CD4-positive, alpha-beta T cell (primary cell): Measurements from ENCODE around the gene ZNF764. TPM values are rescaled to one million over a fixed set of nuclear protein-coding genes. Genes with fewer than 3 reads are reported as not detected.
"Not testable (repeated sequence)": the region's sequence is repeated elsewhere in the genome, so short reads cannot be mapped to it uniquely, and the experiment has no call there.

Experiments
- ATAC-seq: fragments of 200-7000 bp; cut with Tn5 transposase; one replicate; pipeline ENCODE4 v1.10.0; 2022; ENCODE audit warnings: mild to moderate bottlenecking; ENCODE audit not compliant: poor library complexity
- CTCF ChIA-PET: fragments of 350-600 bp; sonication (Branson Sonifier 250); formaldehyde crosslinking; loops from one replicate; lab custom pipeline; 2021; ENCODE audit warnings: antibody characterized with exemption, inconsistent platforms; lab: Charles Lee
- POLR2A ChIA-PET: fragments of 350-600 bp; sonication (Branson Sonifier 250); formaldehyde crosslinking; loops from one replicate; lab custom pipeline; 2021; ENCODE audit warnings: antibody characterized with exemption, inconsistent platforms; lab: Charles Lee
- DNase-seq, 14 experiments: peaks; one replicate each; pipeline ENCODE4 v3.0.0-alpha.2; 2013 to 2020; ENCODE audit warnings: mixed read lengths in 2 of 14
- H3K27ac ChIP-seq, 2 donors: one replicate each; pipeline versions ENCODE4 v1.5.1 to v1.7.0; 2013; ENCODE audit warnings: low read length in 2 of 2, low read depth in 1 of 2, mild to moderate bottlenecking in 1 of 2
- H3K27me3 ChIP-seq, 2 experiments: 1 replicate in 1 of 2; 2 replicates in 1 of 2; pipeline versions ENCODE4 v1.6.1 to v1.7.0; 2013; ENCODE audit warnings: low read length in 2 of 2, control low read depth in 1 of 2, mild to moderate bottlenecking in 1 of 2, moderate library complexity in 1 of 2; ENCODE audit not compliant: insufficient read depth in 2 of 2, control insufficient read depth in 1 of 2
- H3K36me3 ChIP-seq: one replicate; pipeline ENCODE4 v1.6.1; 2013; ENCODE audit warnings: low read length, control low read depth; ENCODE audit not compliant: insufficient read depth
- H3K4me1 ChIP-seq: one replicate; pipeline ENCODE4 v1.6.1; 2013; ENCODE audit warnings: low read length, control low read depth; ENCODE audit not compliant: insufficient read depth
- H3K4me3 ChIP-seq: one replicate; pipeline ENCODE4 v1.5.1; 2013; ENCODE audit warnings: mild to moderate bottlenecking, low read length, moderate library complexity
- H3K9me3 ChIP-seq, 2 experiments: 1 replicate in 1 of 2; 2 replicates in 1 of 2; pipeline versions ENCODE4 v1.6.1 to v1.7.0; 2013; ENCODE audit warnings: low read length in 2 of 2, mild to moderate bottlenecking in 2 of 2, control low read depth in 1 of 2, moderate library complexity in 1 of 2; ENCODE audit not compliant: control insufficient read depth in 1 of 2, insufficient read depth in 1 of 2
- H3K27ac Mint-ChIP-seq: one replicate; pipeline ENCODE4 v1.8.0; 2020; ENCODE audit warnings: mixed read lengths
- H3K27me3 Mint-ChIP-seq: one replicate; pipeline ENCODE4 v1.8.0; 2021; ENCODE audit warnings: mixed read lengths
- H3K36me3 Mint-ChIP-seq: one replicate; pipeline ENCODE4 v1.8.0; 2021; ENCODE audit warnings: low read depth, mixed read lengths
- H3K4me1 Mint-ChIP-seq: one replicate; pipeline ENCODE4 v1.8.0; 2021; ENCODE audit warnings: low read depth, mixed read lengths
- H3K4me3 Mint-ChIP-seq: one replicate; pipeline ENCODE4 v1.8.0; 2020; ENCODE audit warnings: mild to moderate bottlenecking, mixed read lengths
- H3K9me3 Mint-ChIP-seq: one replicate; pipeline ENCODE4 v1.8.0; 2020; ENCODE audit warnings: mixed read lengths
- CTCF ChIP-seq: fragments of 200-600 bp; IDR thresholded peaks from one replicate; pipeline ENCODE4 v1.8.0; 2022; ENCODE audit warnings: antibody characterized with exemption, mild to moderate bottlenecking
- intact Hi-C, 2 experiments: fragments of 100-400 bp; cut with DNase I in 1 of 2; cut with micrococcal nuclease in 1 of 2; formaldehyde crosslinking; loops; one replicate each; pipeline versions ENCODE4 v1.15.1 to v1.9.0; 2023 to 2025; cut with DNase I, micrococcal nuclease
- total RNA-seq, 174 experiments: library from RNA in 2 of 174; stranded (reverse) in 2 of 174; gene quantifications; one replicate each; pipeline ENCODE4 v1.2.3 and lab custom pipeline; 2021 to 2026

ZNF764 gene
- total RNA-seq, 2 experiments from 2014 or later, result 20.4 to 22.9 TPM

DNA sequence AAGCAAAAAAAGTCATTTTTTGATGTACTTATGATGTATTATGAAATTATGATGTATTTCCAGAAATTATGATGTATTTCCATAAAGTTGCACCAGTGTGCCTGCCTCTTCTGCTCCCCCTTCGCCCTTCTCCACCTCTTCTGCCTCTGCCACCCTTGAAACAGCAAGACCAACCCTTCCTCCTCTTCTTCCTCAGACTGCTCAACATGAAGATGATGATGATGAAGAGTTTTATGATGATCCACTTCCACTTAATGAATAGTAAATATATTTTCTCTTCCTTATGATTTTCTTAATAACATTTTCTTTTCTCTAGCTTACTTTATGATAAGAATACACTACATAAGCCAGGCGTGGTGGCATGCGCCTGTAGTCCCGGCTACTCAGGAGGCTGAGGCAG lies 34.7 kb upstream of the ZNF764 start:
- no peaks in the 10 kb centered on the region for H3K36me3 ChIP-seq
- H3K4me1 Mint-ChIP-seq, result peaks cover 2% of the 10 kb centered on the region
- H3K36me3 Mint-ChIP-seq, result no peaks in the 10 kb centered on the region
- H3K4me3 Mint-ChIP-seq, result no peak overlapping the region
- intact Hi-C loops, result no loop called here
- no peak for TF ChIP-seq CTCF
- H3K4me3 ChIP-seq, result no peak overlapping the region
- H3K4me1 ChIP-seq, result no peaks in the 10 kb centered on the region
- ChIA-PET POLR2A (interaction anchor here (1.7 kb wide), 1 partner anchor 163 kb away, joined by 3 read pairs; the partner anchor contains the start of gene DCTPP1), CTCF (no interaction called here)
- no peak for ATAC-seq
- H3K9me3 ChIP-seq, result no peaks in the 10 kb centered on the region
- H3K27ac Mint-ChIP-seq, result no peak overlapping the region
- H3K27ac ChIP-seq, result no peak overlapping the region
- H3K9me3 Mint-ChIP-seq, result no peaks in the 10 kb centered on the region
- H3K27me3 Mint-ChIP-seq, result no peaks in the 10 kb centered on the region
- DNase-seq, result no peak
- H3K27me3 ChIP-seq, result no peaks in the 10 kb centered on the region

- ATAC-seq, CTCF ChIA-PET: not testable (repeated sequence)
Observed at GRCh38 chr16:30590869-30591268, 32.7 kb upstream of the ZNF764 start.

GRCh38 chr16:30589582-30589981 lies 31.4 kb upstream of the ZNF764 start:
- ATAC-seq, H3K4me3 ChIP-seq, DNase-seq, H3K4me3 Mint-ChIP-seq, H3K36me3 Mint-ChIP-seq, H3K27ac ChIP-seq, CTCF ChIA-PET, intact Hi-C loops, H3K9me3 ChIP-seq, H3K27ac Mint-ChIP-seq, H3K9me3 Mint-ChIP-seq, H3K27me3 Mint-ChIP-seq, H3K27me3 ChIP-seq, H3K36me3 ChIP-seq: not testable (repeated sequence)
- H3K4me1 Mint-ChIP-seq, result peaks cover 18% of the 10 kb centered on the region
- peaks cover 23% of the 10 kb centered on the region for H3K4me1 ChIP-seq
- POLR2A ChIA-PET, result interaction anchor here (1.1 kb wide), 1 partner anchor 18 kb away, joined by 7 read pairs; the partner anchor contains the start of gene ZNF688

More at GRCh38 chr16:30590869-30591268, 32.7 kb upstream of the ZNF764 start:
- H3K4me3 ChIP-seq, H3K27ac Mint-ChIP-seq, H3K4me3 Mint-ChIP-seq, intact Hi-C loops, H3K9me3 ChIP-seq, H3K36me3 Mint-ChIP-seq, H3K27ac ChIP-seq, H3K27me3 Mint-ChIP-seq, H3K27me3 ChIP-seq, H3K36me3 ChIP-seq, H3K9me3 Mint-ChIP-seq, DNase-seq: not testable (repeated sequence)
- POLR2A ChIA-PET, result interaction anchor here (0.7 to 1.1 kb wide), 2 partner anchors 34 to 149 kb away, joined by 3 to 4 read pairs; no protein-coding TSS in a partner anchor
- peaks cover 12% of the 10 kb centered on the region for H3K4me1 ChIP-seq
- H3K4me1 Mint-ChIP-seq, result peaks cover 13% of the 10 kb centered on the region

DNA sequence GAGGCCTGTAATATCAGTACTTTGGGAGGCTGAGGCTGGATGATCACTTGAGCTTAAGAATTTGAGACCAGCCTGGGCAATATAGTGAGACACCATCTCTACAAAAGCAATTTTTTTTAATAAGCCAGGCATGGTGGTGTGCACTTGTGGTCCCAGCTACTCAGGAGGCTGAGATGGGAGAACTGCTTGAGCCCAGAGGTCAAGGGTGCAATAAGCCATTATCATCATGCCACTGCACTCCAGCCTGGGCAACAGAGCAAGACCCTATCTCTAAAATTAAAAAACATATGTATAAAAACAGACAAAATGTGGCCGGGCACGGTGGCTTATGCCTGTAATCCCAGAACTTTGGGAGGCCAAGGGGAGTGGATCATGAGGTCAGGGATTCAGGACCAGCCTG lies 30.5 kb upstream of the ZNF764 start:
- no peak overlapping the region for H3K27ac Mint-ChIP-seq
- H3K4me1 ChIP-seq, result peaks cover 26% of the 10 kb centered on the region
- H3K9me3 ChIP-seq, result no peaks in the 10 kb centered on the region
- no peak overlapping the region for H3K4me3 Mint-ChIP-seq
- ATAC-seq, result no peak
- no peak overlapping the region for H3K4me3 ChIP-seq
- peaks cover 10% of the 10 kb centered on the region for H3K36me3 Mint-ChIP-seq
- H3K27me3 ChIP-seq, result no peaks in the 10 kb centered on the region
- CTCF ChIA-PET, result interaction anchor here (0.6 kb wide), 1 partner anchor 44 kb away, joined by 3 read pairs; no protein-coding TSS in a partner anchor
- POLR2A ChIA-PET, result interaction anchor here (1.1 kb wide), 1 partner anchor 17 kb away, joined by 7 read pairs; the partner anchor contains the start of gene ZNF688
- H3K36me3 ChIP-seq, result no peaks in the 10 kb centered on the region
- H3K27ac ChIP-seq, result no peak overlapping the region
- H3K9me3 Mint-ChIP-seq, result no peaks in the 10 kb centered on the region
- H3K4me1 Mint-ChIP-seq, result peaks cover 18% of the 10 kb centered on the region
- DNase-seq, result no peak
- TF ChIP-seq CTCF, result no peak
- no peaks in the 10 kb centered on the region for H3K27me3 Mint-ChIP-seq
- intact Hi-C loops, result loop anchor here in 1 of 2 experiments (1.0 kb wide), 1 partner anchor 59 kb away; no protein-coding TSS in a partner anchor
